ENCODE measurements around the gene NUTM2D. TPM values are rescaled to one million over a fixed set of nuclear protein-coding genes. Genes with fewer than 3 reads are reported as not detected.
"Not testable (repeated sequence)": the region's sequence is repeated elsewhere in the genome, so short reads cannot be mapped to it uniquely, and the experiment has no call there.

Gene NUTM2D
- total RNA-seq, 1 donor from 2014 or later = 3.9 TPM

DNA sequence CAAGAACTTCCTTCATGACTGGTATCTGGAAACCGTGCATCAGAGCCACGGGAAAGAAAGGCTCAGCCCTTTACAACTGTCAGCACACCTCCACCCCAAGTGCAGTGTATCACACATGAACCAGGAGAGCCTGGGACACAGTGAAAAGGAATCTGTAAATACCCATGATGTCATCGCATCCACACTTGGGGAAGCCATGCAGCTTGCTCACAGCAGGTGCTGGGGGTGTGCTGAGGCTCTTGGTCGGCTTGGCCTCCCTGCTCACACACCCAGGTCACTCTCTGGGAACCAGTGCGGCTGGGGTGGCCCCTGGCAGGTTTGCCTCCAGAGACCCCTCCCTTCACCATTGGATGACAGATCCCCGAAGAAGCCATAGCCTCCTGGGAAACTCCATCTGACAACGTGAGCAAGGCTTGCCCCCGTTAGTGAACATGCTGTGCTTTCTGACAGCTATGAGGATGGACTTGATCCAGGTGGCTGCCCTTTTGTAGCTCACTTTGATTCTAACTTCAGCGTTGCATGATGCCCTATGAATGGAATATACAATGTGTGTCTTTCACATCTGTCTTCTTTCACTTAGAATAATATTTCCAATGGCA, 12.1 kb downstream of the NUTM2D start:
- not testable (repeated sequence) for DNase-seq (ENCODE audit: extremely low read depth, low read depth, low spot score)

DNA sequence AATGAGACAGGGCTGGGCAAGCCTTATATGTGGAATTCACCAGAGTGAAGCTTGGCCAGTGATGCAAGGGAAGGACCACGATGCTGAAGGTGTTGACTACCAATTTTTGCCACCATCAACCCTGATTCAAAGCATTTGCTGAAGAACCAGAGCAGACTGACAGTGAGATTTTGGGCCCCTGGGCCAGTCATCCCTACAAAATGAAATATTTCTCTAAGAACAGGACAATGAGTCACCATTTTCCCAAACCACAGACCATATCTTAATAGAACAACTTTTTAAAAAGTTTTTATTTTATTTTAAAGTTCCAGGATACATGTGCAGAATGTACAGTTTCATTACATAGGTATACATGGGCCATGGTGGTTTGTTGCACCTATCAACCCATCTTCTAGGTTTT, 16.5 kb downstream of the NUTM2D start:
- not testable (repeated sequence) for DNase-seq (ENCODE audit: extremely low read depth, low read depth, low spot score)

DNA sequence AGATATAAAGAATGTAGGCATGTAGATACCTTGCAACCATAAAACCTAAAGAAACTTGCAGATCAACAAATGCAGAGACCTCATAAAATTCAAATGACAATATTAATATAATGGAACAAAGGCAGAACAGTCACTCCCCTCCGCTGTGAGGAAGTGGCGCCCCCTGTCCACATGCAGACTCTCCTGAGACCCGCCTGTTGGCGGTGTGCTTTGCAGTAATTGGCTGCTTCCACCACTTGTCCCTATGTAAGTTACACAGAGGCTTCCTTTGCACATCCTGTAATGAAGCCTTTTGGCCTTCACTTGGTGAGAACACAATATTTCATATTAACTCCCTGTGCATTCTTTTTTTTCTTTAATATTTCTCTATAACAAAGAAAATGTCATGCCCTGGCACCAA, 21.6 kb downstream of the NUTM2D start:
- DNase-seq (ENCODE audit: extremely low read depth, low read depth, low spot score) = not testable (repeated sequence)

DNA sequence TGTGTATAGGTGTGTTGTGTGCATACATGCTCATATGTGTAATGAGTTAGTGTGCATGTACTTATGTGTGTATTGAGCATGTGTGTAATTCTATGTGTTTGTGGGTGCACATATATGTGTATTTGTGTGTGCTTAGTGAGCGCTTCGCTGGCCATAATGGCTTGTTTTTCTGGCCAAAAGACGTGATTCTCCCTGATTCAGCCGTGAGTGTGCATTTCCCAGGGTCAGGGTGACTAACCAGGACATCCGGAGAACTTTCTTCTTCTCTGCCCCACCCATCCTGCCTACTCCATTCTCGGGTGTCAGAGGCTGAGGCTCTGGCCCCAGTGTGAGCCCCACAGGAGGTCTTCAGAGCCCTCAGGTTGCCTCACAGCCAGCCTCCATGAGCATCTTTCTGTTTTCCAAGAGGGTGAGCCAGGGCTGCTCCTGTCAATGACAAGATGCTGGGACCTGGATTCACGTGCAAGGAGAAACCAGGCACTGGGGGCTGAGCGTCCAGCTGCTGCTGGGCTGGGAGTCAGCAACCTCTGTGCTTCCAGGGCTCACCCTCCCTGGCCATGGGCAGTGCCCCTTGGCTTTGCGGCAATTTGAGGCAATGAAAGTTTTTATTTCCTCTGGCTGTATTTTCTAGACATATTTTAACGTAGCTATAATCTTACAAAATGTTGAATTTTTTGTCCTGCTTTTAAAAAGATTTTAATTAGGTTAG, 25.8 kb downstream of the NUTM2D start:
- not testable (repeated sequence) for DNase-seq (ENCODE audit: extremely low read depth, low read depth, low spot score)

DNA sequence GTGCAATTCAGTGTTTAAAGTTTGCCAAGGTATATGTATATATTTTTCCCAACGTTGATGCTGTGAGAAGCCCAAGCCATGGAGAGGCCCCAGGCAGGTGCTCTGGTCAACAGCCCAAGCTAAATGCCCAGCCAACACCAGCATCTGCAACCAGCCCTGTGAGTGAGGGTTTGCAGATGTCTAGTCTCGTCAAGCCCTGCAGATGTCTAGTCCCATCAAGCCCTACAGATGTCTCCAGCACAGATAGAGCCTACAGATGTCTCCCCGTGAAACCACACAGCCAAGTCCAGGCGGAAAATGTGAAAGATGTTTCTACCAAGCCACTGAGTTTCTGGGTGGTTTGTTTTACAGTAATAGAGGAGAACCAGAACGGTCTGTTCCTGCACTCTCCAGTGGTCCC, 26.7 kb downstream of the NUTM2D start:
- DNase-seq (ENCODE audit: extremely low read depth, low read depth, low spot score) = not testable (repeated sequence)

DNA sequence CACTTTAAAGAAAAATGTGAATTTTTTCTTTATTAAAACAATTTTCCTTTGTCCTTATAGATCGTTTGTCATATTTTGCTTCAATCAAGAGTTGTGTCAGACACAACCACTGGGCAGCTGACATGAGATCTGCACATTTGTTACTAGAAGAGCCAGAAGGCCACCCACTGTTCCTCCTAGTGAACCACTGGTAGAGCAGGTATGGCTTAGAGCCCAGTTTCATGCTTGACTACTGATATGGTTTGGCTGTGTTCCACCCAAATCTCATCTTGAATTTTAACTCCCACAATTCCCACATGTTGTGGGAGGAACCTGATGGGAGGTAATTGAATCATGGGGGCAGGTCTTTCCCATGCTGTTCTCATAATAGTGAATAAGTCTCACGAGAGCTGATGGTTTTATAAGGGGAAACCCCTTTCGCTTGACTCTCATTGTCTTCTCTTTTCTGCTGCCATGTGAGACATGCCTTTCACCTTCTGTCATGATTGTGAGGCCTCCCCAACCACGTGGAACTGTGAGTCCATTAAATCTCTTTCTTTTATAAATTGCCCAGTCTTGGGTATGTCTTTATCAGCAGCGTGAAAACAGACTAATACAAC, 28.3 kb downstream of the NUTM2D start:
- not testable (repeated sequence) for DNase-seq (ENCODE audit: extremely low read depth, low read depth, low spot score)

DNA sequence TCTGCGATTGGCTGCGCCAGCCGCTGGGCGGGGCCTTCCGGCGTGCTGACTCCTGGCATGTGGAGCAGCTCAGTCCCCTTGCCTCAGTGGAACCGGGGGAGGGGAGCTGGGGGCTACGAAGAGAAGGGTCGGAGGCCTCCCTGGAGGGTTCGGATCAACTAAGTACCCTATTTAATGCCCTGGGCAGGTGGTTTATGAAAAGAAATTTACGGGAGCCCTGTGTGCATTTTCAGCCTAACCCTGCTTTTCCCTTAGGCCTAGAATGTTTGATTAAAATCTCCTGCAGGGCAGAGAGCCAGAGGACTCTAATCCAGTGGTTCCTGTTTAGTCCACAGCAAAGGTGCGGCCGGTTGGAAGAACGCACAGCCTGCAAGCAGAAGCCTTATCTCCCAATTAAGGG, 33.8 kb downstream of the NUTM2D start:
- not testable (repeated sequence) for DNase-seq (ENCODE audit: extremely low read depth, low read depth, low spot score)

DNA sequence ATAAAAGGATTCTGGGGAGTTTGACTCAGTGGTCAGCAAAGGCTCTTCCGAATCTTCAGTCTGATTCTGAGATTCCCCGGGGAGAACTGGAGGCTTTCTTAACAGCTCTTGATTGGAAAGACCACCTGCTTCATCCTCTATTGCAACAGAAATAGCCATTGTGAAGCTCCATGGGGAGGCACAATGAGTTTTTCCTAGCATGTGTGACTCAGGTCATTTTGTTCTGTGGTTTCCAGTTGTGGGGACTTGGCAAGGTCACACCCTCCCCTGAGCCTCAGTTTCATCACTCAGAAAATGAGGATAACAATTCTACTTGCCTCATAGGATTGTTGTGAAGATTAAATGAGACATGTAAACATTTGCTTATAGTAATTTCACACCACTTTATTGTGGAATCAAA, 38.7 kb downstream of the NUTM2D start:
- DNase-seq (ENCODE audit: extremely low read depth, low read depth, low spot score) = not testable (repeated sequence)

DNA sequence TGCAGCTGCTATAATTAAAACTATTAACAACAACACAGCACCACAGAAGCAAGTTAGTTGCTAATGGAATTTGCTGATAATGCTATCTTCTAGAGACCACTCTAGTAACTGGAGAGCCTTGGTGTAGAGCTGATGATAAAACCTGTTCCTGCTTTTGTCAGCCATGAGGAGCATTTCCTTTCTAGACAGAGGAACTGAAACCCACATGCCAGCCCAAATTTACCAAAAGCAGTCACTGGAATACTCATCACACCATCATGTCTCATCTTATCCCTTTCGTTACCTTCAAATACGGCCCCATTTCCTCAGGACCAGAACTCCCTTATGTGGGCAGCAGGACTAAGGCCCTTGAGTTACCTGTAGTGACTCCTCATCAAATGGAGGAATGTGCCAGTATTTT, 40.9 kb downstream of the NUTM2D start:
- not testable (repeated sequence) for DNase-seq (ENCODE audit: extremely low read depth, low read depth, low spot score)

DNA sequence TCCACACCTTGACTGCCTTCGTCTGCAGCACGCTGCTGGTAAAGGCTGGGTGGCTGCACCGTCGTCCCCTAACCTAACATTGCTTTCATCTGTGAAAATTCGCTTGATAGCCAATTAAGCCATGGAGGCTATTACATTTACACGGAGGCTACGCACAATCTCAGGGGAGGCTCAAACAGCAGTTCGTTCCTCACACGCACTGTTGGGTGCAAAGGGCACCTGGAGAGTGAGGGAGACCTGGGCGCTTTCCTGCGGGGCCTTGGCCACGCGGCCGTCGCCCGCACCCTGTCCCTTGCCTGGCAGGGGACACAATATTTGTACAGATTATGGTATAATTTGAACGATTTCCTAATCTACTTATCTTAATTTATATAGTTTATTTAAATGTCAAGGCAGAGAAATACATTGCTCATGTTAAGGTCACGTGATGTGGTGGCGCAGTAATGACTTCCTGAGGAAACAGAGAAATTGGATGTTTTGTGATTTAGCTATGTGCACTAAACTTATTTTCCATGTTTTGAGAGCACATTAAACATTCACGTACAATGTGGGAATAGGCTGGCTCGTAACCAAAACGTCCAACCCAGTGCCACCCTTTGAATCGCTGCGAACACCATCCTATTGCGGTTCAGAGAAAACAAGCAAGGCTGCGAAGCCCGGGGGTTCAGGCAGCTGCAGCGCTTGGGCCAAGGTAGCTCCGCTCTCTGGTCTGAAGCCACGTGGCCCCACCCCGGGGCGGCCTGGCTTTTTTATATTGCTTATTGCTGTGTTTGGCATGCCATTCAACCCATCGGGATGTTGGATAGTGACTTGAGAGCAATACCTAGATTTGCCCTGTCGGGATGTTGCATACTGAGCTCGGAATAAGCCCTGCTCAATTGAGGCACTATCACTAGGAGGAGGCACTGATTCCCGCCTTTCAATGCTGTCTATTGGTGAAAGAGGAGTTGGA, 50.2 kb downstream of the NUTM2D start:
- not testable (repeated sequence) for DNase-seq (ENCODE audit: extremely low read depth, low read depth, low spot score)

DNA sequence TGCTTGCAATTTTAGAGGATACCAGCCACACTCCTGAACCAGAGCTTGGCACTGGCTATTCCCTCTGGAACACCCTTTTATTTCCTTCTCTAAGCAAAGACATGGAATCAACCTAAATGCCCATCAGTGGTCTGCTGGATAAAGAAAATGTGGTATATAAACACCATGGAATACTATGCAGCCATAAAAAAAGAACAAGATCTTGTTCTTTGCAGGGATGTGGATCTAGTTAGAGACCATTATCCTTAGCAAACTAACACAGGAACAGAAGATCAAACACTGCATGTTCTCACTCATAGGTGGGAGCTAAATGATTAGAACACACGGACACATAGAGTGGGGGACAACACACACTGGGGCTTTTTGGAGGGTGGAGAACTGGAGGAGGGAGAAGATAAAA, 56.4 kb downstream of the NUTM2D start:
- not testable (repeated sequence) for DNase-seq (ENCODE audit: extremely low read depth, low read depth, low spot score)

Other genes starting within 250 kb of the NUTM2D start
- gene NUTM2A, start 132.3 kb upstream of the NUTM2D start, total RNA-seq = 0.82 and 1.7 TPM in 2 replicates
- gene MINPP1, start 147.1 kb downstream of the NUTM2D start, total RNA-seq = 34.7 and 39.6 TPM in 2 replicates